SU-DHL-6 (cell line): ENCODE results near the gene DOC2B.

ENCODE experiments used
- H2AFZ ChIP-seq: fragments of 200-600 bp; sonication (generic); 2 replicates; pipeline ENCODE4 v1.6.1; 2014; ENCODE audit warnings: low read depth, mild to moderate bottlenecking, moderate library complexity, mixed read lengths, antibody characterized with exemption, low read length; ENCODE audit not compliant: severe bottlenecking
- H3F3A ChIP-seq: fragments of 200-600 bp; shearing (Covaris generic); 2 replicates; pipeline ENCODE4 v1.6.0; 2016; ENCODE audit warnings: antibody characterized with exemption, mild to moderate bottlenecking; ENCODE audit not compliant: insufficient read depth
- H3K27ac ChIP-seq: fragments of 200-600 bp; sonication (generic); 2 replicates; pipeline ENCODE4 v1.5.1; 2016; ENCODE audit warnings: low read depth, mild to moderate bottlenecking, low read length, moderate library complexity, mixed read lengths
- H3K27me3 ChIP-seq: fragments of 200-600 bp; sonication (generic), shearing (Covaris generic); 2 replicates; pipeline ENCODE4 v1.6.0; 2014; ENCODE audit warnings: mild to moderate bottlenecking, low read length
- H3K36me3 ChIP-seq: fragments of 200-600 bp; sonication (generic); 2 replicates; pipeline ENCODE4 v1.6.1; 2014; ENCODE audit warnings: mild to moderate bottlenecking, low read length, mixed read lengths
- H3K4me2 ChIP-seq: fragments of 300-600, 200-600 bp; shearing (Covaris generic), sonication (generic); 2 replicates; pipeline ENCODE4 v1.6.0; 2014; ENCODE audit warnings: low read length, low read depth, mild to moderate bottlenecking; ENCODE audit not compliant: poor library complexity, severe bottlenecking
- H3K4me3 ChIP-seq: fragments of 200-600 bp; sonication (generic); 2 replicates; pipeline ENCODE4 v1.5.1; 2014; ENCODE audit warnings: antibody characterized with exemption, low read length, mild to moderate bottlenecking, mixed read lengths; ENCODE audit not compliant: insufficient read depth, poor library complexity, severe bottlenecking
- H3K79me2 ChIP-seq: fragments of 200-600 bp; sonication (generic); 2 replicates; pipeline ENCODE4 v1.6.1; 2014; ENCODE audit warnings: mild to moderate bottlenecking, low read length, moderate library complexity; ENCODE audit not compliant: insufficient read depth
- H3K9ac ChIP-seq: fragments of 200-600 bp; sonication (generic); 2 replicates; pipeline ENCODE4 v1.7.0; 2014; ENCODE audit warnings: mild to moderate bottlenecking, low read length
- H3K9me2 ChIP-seq: fragments of 200-600 bp; sonication (generic); replicated peaks from 2 replicates; pipeline ENCODE4 v1.6.1; 2014; ENCODE audit warnings: low read length; ENCODE audit not compliant: insufficient read depth
- H3K9me3 ChIP-seq: fragments of 200-600 bp; sonication (generic); 2 replicates; pipeline ENCODE4 v1.6.1; 2014; ENCODE audit warnings: low read length, mixed read lengths; ENCODE audit not compliant: insufficient read depth
- H4K20me1 ChIP-seq: fragments of 200-600 bp; sonication (generic); 2 replicates; pipeline ENCODE4 v1.6.1; 2014; ENCODE audit warnings: low read depth, mild to moderate bottlenecking, antibody characterized with exemption, low read length, moderate library complexity, mixed read lengths
- CTCF ChIP-seq: fragments of 200-600 bp; sonication (generic); IDR thresholded peaks from one replicate; pipeline ENCODE4 v1.5.1; 2017; ENCODE audit warnings: antibody characterized with exemption, mild to moderate bottlenecking, low read length, moderate library complexity; ENCODE audit not compliant: insufficient read depth, poor library complexity, severe bottlenecking
- EZH2phosphoT487 ChIP-seq: fragments of 200-600 bp; sonication (generic), shearing (Covaris generic); conservative IDR thresholded peaks from 2 replicates; pipeline ENCODE4 v1.6.1; 2018; ENCODE audit warnings: mild to moderate bottlenecking, antibody characterized with exemption, low read length, moderate library complexity, mixed read lengths

The DOC2B gene

DNA sequence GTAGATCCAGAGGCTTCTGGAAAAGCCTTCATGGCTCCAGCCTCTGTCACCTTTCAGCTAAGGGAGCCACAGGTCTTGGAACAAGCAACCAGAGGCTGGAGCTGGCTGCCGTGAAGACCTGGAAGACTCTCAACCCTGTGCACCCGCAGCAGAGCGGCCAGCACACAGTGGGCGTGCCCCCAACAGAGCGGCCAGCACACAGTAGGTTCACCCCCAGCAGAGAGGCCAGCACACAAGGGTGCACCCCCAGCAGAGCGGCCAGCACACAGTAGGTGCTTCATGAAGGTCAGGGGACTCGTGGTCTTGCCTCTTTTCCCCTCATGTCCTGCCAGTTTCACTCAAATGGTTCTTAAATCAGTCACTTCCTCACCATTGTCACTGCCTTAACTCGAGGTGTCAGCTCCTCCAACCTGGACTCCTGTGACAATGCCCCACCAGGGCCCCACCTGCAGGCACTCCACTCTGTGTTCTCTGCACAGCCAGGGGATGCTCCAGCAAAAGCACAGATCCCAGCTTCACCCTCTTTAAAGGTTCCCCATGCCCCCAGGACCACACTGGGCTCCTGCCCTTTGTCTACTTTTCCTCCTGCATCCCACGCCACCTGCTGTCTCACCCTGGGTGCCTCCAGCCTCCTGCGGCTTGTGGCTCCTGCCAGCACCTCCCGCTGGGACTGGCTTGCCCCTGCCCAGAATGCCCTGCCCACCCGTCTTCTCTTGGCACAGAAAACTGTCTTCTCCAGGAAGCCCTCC lies 42.4 kb upstream of the DOC2B start:
- no peak overlapping the region for H2AFZ ChIP-seq
- H4K20me1 ChIP-seq: no peaks in the 10 kb centered on the region
- no peaks in the 10 kb centered on the region for H3K9me2 ChIP-seq
- no peaks in the 10 kb centered on the region for H3K27me3 ChIP-seq
- no peak overlapping the region for H3K4me2 ChIP-seq
- H3K27ac ChIP-seq: no peak overlapping the region
- no peaks in the 10 kb centered on the region for H3F3A ChIP-seq
- H3K9ac ChIP-seq: no peak overlapping the region
- H3K79me2 ChIP-seq: no peaks in the 10 kb centered on the region
- TF ChIP-seq EZH2phosphoT487: no peak
- H3K4me3 ChIP-seq: no peak overlapping the region
- no peaks in the 10 kb centered on the region for H3K36me3 ChIP-seq
- no peaks in the 10 kb centered on the region for H3K9me3 ChIP-seq

GRCh38 chr17:222172-222571 lies 40.7 kb upstream of the DOC2B start:
- no peaks in the 10 kb centered on the region for H3K9me3 ChIP-seq
- H3K4me2 ChIP-seq: no peak overlapping the region
- H3K27me3 ChIP-seq: no peaks in the 10 kb centered on the region

GRCh38 chr17:219696-220095 lies 38.2 kb upstream of the DOC2B start:
- H3F3A ChIP-seq: no peaks in the 10 kb centered on the region
- H3K27me3 ChIP-seq: no peaks in the 10 kb centered on the region
- no peak overlapping the region for H3K4me2 ChIP-seq
- no peak overlapping the region for H3K27ac ChIP-seq
- H3K9me2 ChIP-seq: no peaks in the 10 kb centered on the region
- no peak for TF ChIP-seq EZH2phosphoT487
- TF ChIP-seq CTCF: no peak
- no peaks in the 10 kb centered on the region for H3K9me3 ChIP-seq
- no peak overlapping the region for H3K9ac ChIP-seq
- no peak overlapping the region for H2AFZ ChIP-seq
- no peaks in the 10 kb centered on the region for H4K20me1 ChIP-seq
- H3K79me2 ChIP-seq: no peaks in the 10 kb centered on the region
- no peak overlapping the region for H3K4me3 ChIP-seq
- no peaks in the 10 kb centered on the region for H3K36me3 ChIP-seq

More at GRCh38 chr17:222172-222571, 40.7 kb upstream of the DOC2B start:
- Histone ChIP-seq H3K9ac (no peak overlapping the region), H3K36me3 (no peaks in the 10 kb centered on the region), H3F3A (no peaks in the 10 kb centered on the region), H2AFZ (no peak overlapping the region), H3K79me2 (no peaks in the 10 kb centered on the region), H4K20me1 (no peaks in the 10 kb centered on the region), H3K27ac (no peak overlapping the region), H3K4me3 (no peak overlapping the region), H3K9me2 (no peaks in the 10 kb centered on the region)
- TF ChIP-seq CTCF (no peak), EZH2phosphoT487 (no peak)

- H3K27ac ChIP-seq: no peak overlapping the region
- no peaks in the 10 kb centered on the region for H3K9me2 ChIP-seq
- no peaks in the 10 kb centered on the region for H4K20me1 ChIP-seq
- H3K9ac ChIP-seq: no peak overlapping the region
- H3K79me2 ChIP-seq: no peaks in the 10 kb centered on the region
- H3K27me3 ChIP-seq: no peaks in the 10 kb centered on the region
- no peak overlapping the region for H3K4me3 ChIP-seq
- TF ChIP-seq EZH2phosphoT487 (no peak), CTCF (no peak)
- no peaks in the 10 kb centered on the region for H3F3A ChIP-seq
- H2AFZ ChIP-seq: no peak overlapping the region
- H3K4me2 ChIP-seq: no peak overlapping the region
- no peaks in the 10 kb centered on the region for H3K36me3 ChIP-seq
- H3K9me3 ChIP-seq: no peaks in the 10 kb centered on the region
Measured at GRCh38 chr17:218432-219110, 37.1 kb upstream of the DOC2B start.
